ENCODE results near the gene MOB4. TPM values are rescaled to one million over a fixed set of nuclear protein-coding genes. Genes with fewer than 3 reads are reported as not detected.
"Not testable (repeated sequence)": the region's sequence is repeated elsewhere in the genome, so short reads cannot be mapped to it uniquely, and the experiment has no call there.

Gene MOB4
- total RNA-seq: 29.8 and 41.4 TPM in 2 replicates
- long read RNA-seq, transcript MOB4-207 (7 exons, 1,021 nt): minor isoform, 49 of 396 reads
- long read RNA-seq, transcript MOB4-202 (8 exons, 3,986 nt): major isoform, 331 of 396 reads
- long read RNA-seq, partial matches to known transcripts: 1 of 396 reads
- long read RNA-seq, other reads (novel, unspliced or antisense): 9 of 396 reads

- peak; percentile 96 for DNase-seq (ENCODE audit: low spot score, unreplicated experiment)
- no peak for TF ChIP-seq CTCF (IDR thresholded peaks at IDR 0.05; ENCODE audit: unreplicated experiment)
- Mint-ChIP-seq H3K27me3 (no peaks in the 10 kb centered on the region), H3K36me3 (ENCODE audit: insufficient read depth) (peaks cover 17% of the 10 kb centered on the region), H3K4me1 (ENCODE audit: low read depth) (peaks cover 15% of the 10 kb centered on the region), H3K4me3 (ENCODE audit: low read depth) (peak within 1 kb of the TSS; percentile 88), H3K27ac (peak within 1 kb of the TSS; percentile 99), H3K9me3 (ENCODE audit: low read depth) (peaks cover 5% of the 10 kb centered on the region)
These were observed at the start of gene MOB4 for GRCh38 chr2:197515739-197516392. Gene MOB4, plus strand, starts transcription at chr2:197516066. Its CDS starts 21 bp downstream, at chr2:197516087.

- Mint-ChIP-seq H3K4me3 (ENCODE audit: low read depth) (no peak overlapping the region), H3K36me3 (ENCODE audit: insufficient read depth) (peaks cover 9% of the 10 kb centered on the region), H3K27me3 (no peaks in the 10 kb centered on the region), H3K4me1 (ENCODE audit: low read depth) (no peaks in the 10 kb centered on the region), H3K9me3 (ENCODE audit: low read depth) (no peaks in the 10 kb centered on the region), H3K27ac (no peak overlapping the region)
- DNase-seq (ENCODE audit: low spot score, unreplicated experiment): no peak
- TF ChIP-seq CTCF (IDR thresholded peaks at IDR 0.05; ENCODE audit: unreplicated experiment): no peak
These were observed 43.7 kb upstream of the MOB4 start for GRCh38 chr2:197472166-197472565.

GRCh38 chr2:197477797-197478196 lies 38.1 kb upstream of the MOB4 start:
- Mint-ChIP-seq H3K27ac (no peak overlapping the region), H3K27me3 (no peaks in the 10 kb centered on the region), H3K4me3 (ENCODE audit: low read depth) (no peak overlapping the region), H3K9me3 (ENCODE audit: low read depth) (no peaks in the 10 kb centered on the region), H3K4me1 (ENCODE audit: low read depth) (peaks cover 2% of the 10 kb centered on the region), H3K36me3 (ENCODE audit: insufficient read depth) (peaks cover 10% of the 10 kb centered on the region)
- no peak for DNase-seq (ENCODE audit: low spot score, unreplicated experiment)
- no peak for TF ChIP-seq CTCF (IDR thresholded peaks at IDR 0.05; ENCODE audit: unreplicated experiment)

GRCh38 chr2:197480165-197481036 lies 35.5 kb upstream of the MOB4 start:
- Mint-ChIP-seq H3K4me3 (ENCODE audit: low read depth) (no peak overlapping the region), H3K27me3 (no peaks in the 10 kb centered on the region), H3K36me3 (ENCODE audit: insufficient read depth) (peaks cover 17% of the 10 kb centered on the region), H3K27ac (no peak overlapping the region), H3K9me3 (ENCODE audit: low read depth) (peaks cover 4% of the 10 kb centered on the region), H3K4me1 (ENCODE audit: low read depth) (peaks cover 2% of the 10 kb centered on the region)
- no peak for TF ChIP-seq CTCF (IDR thresholded peaks at IDR 0.05; ENCODE audit: unreplicated experiment)
- DNase-seq (ENCODE audit: low spot score, unreplicated experiment): no peak

- not testable (repeated sequence) for DNase-seq (ENCODE audit: low spot score, unreplicated experiment); H3K27ac Mint-ChIP-seq; H3K4me3 Mint-ChIP-seq (ENCODE audit: low read depth); H3K4me1 Mint-ChIP-seq (ENCODE audit: low read depth); H3K27me3 Mint-ChIP-seq; H3K9me3 Mint-ChIP-seq (ENCODE audit: low read depth)
- peaks cover 35% of the 10 kb centered on the region for H3K36me3 Mint-ChIP-seq (ENCODE audit: insufficient read depth)
These were observed 31.6 kb upstream of the MOB4 start for GRCh38 chr2:197484248-197484647.

Measured in progenitor cell of endocrine pancreas (in vitro differentiated cells).